Measurements from ENCODE around the gene DHDDS. TPM values are rescaled to one million over a fixed set of nuclear protein-coding genes. Genes with fewer than 3 reads are reported as not detected.
A peak's percentile ranks its signal among the peaks of the same experiment; 100 is the strongest.

DHDDS gene
- total RNA-seq, 4 donors from 2014 or later, result 54.5 to 76.6 (median 62.1) TPM

- H3K36me3 ChIP-seq, result no peaks in the 10 kb centered on the region
- DNase-seq, result peak in 1 of 3 donors; percentile 19
- no peak overlapping the region for H3K27ac ChIP-seq
- H3K4me3 ChIP-seq, result no peak overlapping the region
- no peak for TF ChIP-seq POLR2A (IDR thresholded peaks at IDR 0.05)
- no peak for TF ChIP-seq CTCF (IDR thresholded peaks at IDR 0.05)
- no peaks in the 10 kb centered on the region for H3K4me1 ChIP-seq
- no peaks in the 10 kb centered on the region for H3K9me3 ChIP-seq
- H3K27me3 ChIP-seq, result peaks cover 0 to 42% of the 10 kb centered on the region in 2 donors
These were observed 20.5 kb upstream of the DHDDS start for GRCh38 chr1:26411624-26412074.

GRCh38 chr1:26412180-26412840 lies 19.8 kb upstream of the DHDDS start:
- Histone ChIP-seq H3K27me3 (peaks cover 0 to 42% of the 10 kb centered on the region in 2 donors), H3K9me3 (no peaks in the 10 kb centered on the region), H3K36me3 (no peaks in the 10 kb centered on the region), H3K4me1 (no peaks in the 10 kb centered on the region), H3K27ac (no peak overlapping the region), H3K4me3 (no peak overlapping the region)
- peak in 1 of 3 donors; percentile 30 for DNase-seq
- TF ChIP-seq POLR2A (IDR thresholded peaks at IDR 0.05) (no peak), CTCF (IDR thresholded peaks at IDR 0.05) (no peak)

- H3K36me3 ChIP-seq, result no peaks in the 10 kb centered on the region
- TF ChIP-seq POLR2A (IDR thresholded peaks at IDR 0.05), result no peak
- TF ChIP-seq CTCF (IDR thresholded peaks at IDR 0.05), result no peak
- H3K4me1 ChIP-seq, result no peaks in the 10 kb centered on the region
- no peak for DNase-seq
- no peaks in the 10 kb centered on the region for H3K9me3 ChIP-seq
- H3K27ac ChIP-seq, result no peak overlapping the region
- H3K27me3 ChIP-seq, result peaks cover 0 to 42% of the 10 kb centered on the region in 2 donors
- no peak overlapping the region for H3K4me3 ChIP-seq
These were observed 19.1 kb upstream of the DHDDS start for GRCh38 chr1:26413031-26413430.

- peaks cover 0 to 13% of the 10 kb centered on the region in 2 donors for H3K27me3 ChIP-seq
- no peaks in the 10 kb centered on the region for H3K9me3 ChIP-seq
- no peaks in the 10 kb centered on the region for H3K4me1 ChIP-seq
- no peaks in the 10 kb centered on the region for H3K36me3 ChIP-seq
- DNase-seq, result peak; percentile 83 to 94 (median 83)
- H3K27ac ChIP-seq, result no peak overlapping the region
- H3K4me3 ChIP-seq, result no peak overlapping the region
- TF ChIP-seq CTCF (IDR thresholded peaks at IDR 0.05) (peak; percentile 41 to 91 (median 72)), POLR2A (IDR thresholded peaks at IDR 0.05) (no peak)
These were observed 14.9 kb upstream of the DHDDS start for GRCh38 chr1:26417111-26417759.

GRCh38 chr1:26418865-26419349 lies 13.2 kb upstream of the DHDDS start:
- no peaks in the 10 kb centered on the region for H3K4me1 ChIP-seq
- H3K9me3 ChIP-seq, result no peaks in the 10 kb centered on the region
- H3K27me3 ChIP-seq, result no peaks in the 10 kb centered on the region
- H3K4me3 ChIP-seq, result no peak overlapping the region
- no peaks in the 10 kb centered on the region for H3K36me3 ChIP-seq
- H3K27ac ChIP-seq, result no peak overlapping the region
- no peak for DNase-seq
- TF ChIP-seq POLR2A (IDR thresholded peaks at IDR 0.05) (no peak), CTCF (IDR thresholded peaks at IDR 0.05) (no peak)

All from Peyer's patch (tissue), 4 donors.